HepG2 (cell line): Measurements from ENCODE around the gene INAFM1. TPM values are rescaled to one million over a fixed set of nuclear protein-coding genes. Genes with fewer than 3 reads are reported as not detected.

Source experiments
- ARNTL ChIP-seq: sonication (generic); formaldehyde crosslinking; IDR thresholded peaks from 2 replicates; pipeline ENCODE4 v1.4.0; 2020; ENCODE audit warnings: mild to moderate bottlenecking, missing genetic modification reagents
- ASH2L ChIP-seq: fragments of 300-600, 200-600 bp; sonication (generic); IDR thresholded peaks from 2 replicates; pipeline ENCODE4 v1.7.0; 2017; ENCODE audit warnings: low read depth, mild to moderate bottlenecking, moderate library complexity, mixed read lengths, low read length; ENCODE audit not compliant: insufficient read length
- CHCHD3 ChIP-seq: sonication (generic); formaldehyde crosslinking; IDR thresholded peaks from 2 replicates; pipeline ENCODE4 v1.8.0; 2022; ENCODE audit warnings: mild to moderate bottlenecking, missing genetic modification reagents, moderate library complexity
- ETS1 ChIP-seq: sonication (generic); formaldehyde crosslinking; IDR thresholded peaks from 2 replicates; pipeline ENCODE4 v1.4.0; 2020; ENCODE audit warnings: missing genetic modification reagents
- ETV6 ChIP-seq: sonication (generic); formaldehyde crosslinking; conservative IDR thresholded peaks from 2 replicates; pipeline ENCODE4 v1.4.0; 2020; ENCODE audit warnings: missing genetic modification reagents
- HNRNPK ChIP-seq: fragments of 200-400 bp; formaldehyde crosslinking; IDR thresholded peaks from 2 replicates; pipeline ENCODE4 v1.6.1; 2018; ENCODE audit warnings: low read length, low read depth, moderate library complexity, mild to moderate bottlenecking; ENCODE audit not compliant: poor library complexity, severe bottlenecking
- KDM3A ChIP-seq: IDR thresholded peaks from 2 replicates; pipeline ENCODE4 v1.6.1; 2018; ENCODE audit warnings: low read depth, missing compliant biosample characterization
- KDM5A ChIP-seq: fragments of 200-600 bp; sonication (generic); IDR thresholded peaks from 2 replicates; pipeline ENCODE4 v1.7.0; 2018; ENCODE audit warnings: antibody characterized with exemption, mild to moderate bottlenecking, low read length, borderline replicate concordance
- PRMT3 ChIP-seq: sonication (generic); formaldehyde crosslinking; IDR thresholded peaks from 2 replicates; pipeline ENCODE4 v1.8.1; 2022; ENCODE audit warnings: low read depth, mild to moderate bottlenecking, moderate library complexity, missing genetic modification reagents, borderline replicate concordance
- RCOR2 ChIP-seq: IDR thresholded peaks from 2 replicates; pipeline ENCODE4 v1.6.1; 2016; ENCODE audit warnings: missing biosample characterization, missing genetic modification reagents
- SCMH1 ChIP-seq: sonication (generic); formaldehyde crosslinking; IDR thresholded peaks from 2 replicates; pipeline ENCODE4 v1.9.0; 2021; ENCODE audit warnings: missing genetic modification reagents, mild to moderate bottlenecking, borderline replicate concordance
- SMYD3 ChIP-seq: sonication (generic); formaldehyde crosslinking; IDR thresholded peaks from 2 replicates; pipeline ENCODE4 v1.8.1; 2023; ENCODE audit warnings: mild to moderate bottlenecking, missing genetic modification reagents
- SNAI1 ChIP-seq: sonication (generic); formaldehyde crosslinking; IDR thresholded peaks from 2 replicates; pipeline ENCODE4 v1.5.0; 2020; ENCODE audit warnings: mild to moderate bottlenecking, missing genetic modification reagents, borderline replicate concordance
- ZNF326 ChIP-seq: sonication (generic); formaldehyde crosslinking; IDR thresholded peaks from 2 replicates; pipeline ENCODE4 v1.4.0; 2020; ENCODE audit warnings: missing genetic modification reagents, borderline replicate concordance
- ZNF550 ChIP-seq: sonication (generic); formaldehyde crosslinking; IDR thresholded peaks from 2 replicates; pipeline ENCODE4 v1.4.0; 2020; ENCODE audit warnings: mild to moderate bottlenecking, missing genetic modification reagents, borderline replicate concordance
- ZNF703 ChIP-seq: sonication (generic); formaldehyde crosslinking; IDR thresholded peaks from 2 replicates; pipeline ENCODE4 v1.5.1; 2020; ENCODE audit warnings: missing genetic modification reagents, mild to moderate bottlenecking, moderate library complexity, borderline replicate concordance
- polyA plus RNA-seq, 8 experiments: library from polyadenylated mRNA; depleted of rRNA in 3 of 8; stranded (reverse) in 7 of 8; unstranded in 1 of 8; fragments of >200 nt; fragmentation: Illumina TruSeq in 4 of 8; extraction: Trizol in 4 of 8; gene quantifications; 2 replicates each; pipeline versions ENCODE4 v1.2.1 to v1.2.3, GENCODE V29; 2011 to 2016; ENCODE audit warnings: low read depth in 4 of 8, missing spikeins in 1 of 8, mixed read lengths in 1 of 8; ENCODE audit not compliant: insufficient read depth in 1 of 8
- total RNA-seq, 5 experiments: library from RNA; depleted of rRNA; stranded (reverse); fragments of >200 nt; fragmentation: Illumina TruSeq; extraction: Trizol; gene quantifications; 2 replicates each; pipeline ENCODE4 v1.2.3, GENCODE V29; 2016; ENCODE audit warnings: low read depth in 1 of 5
- TF ChIP-seq, protein P1 (sequence below): sonication (generic); formaldehyde crosslinking; conservative IDR thresholded peaks from 2 replicates; pipeline ENCODE4 v1.8.0; 2022; ENCODE audit warnings: low read depth, missing genetic modification reagents
- TF ChIP-seq, protein P2 (sequence below): sonication (generic); formaldehyde crosslinking; IDR thresholded peaks from 2 replicates; pipeline ENCODE4; 2020; ENCODE audit warnings: missing genetic modification reagents, mild to moderate bottlenecking, borderline replicate concordance
- TF ChIP-seq, protein P3 (sequence below): sonication (generic); formaldehyde crosslinking; conservative IDR thresholded peaks from 2 replicates; pipeline ENCODE4 v1.4.0; 2020; ENCODE audit warnings: missing genetic modification reagents
- TF ChIP-seq, protein P4 (sequence below): sonication (generic); formaldehyde crosslinking; IDR thresholded peaks from 2 replicates; pipeline ENCODE4 v1.5.0; 2020; ENCODE audit warnings: missing genetic modification reagents

INAFM1 gene
- total and polyA plus RNA-seq, 2 of the 13 experiments (the other 11 are each of a cell fraction or from before 2014, with no cell fraction given), result 0.88 to 1.9 TPM

- TF ChIP-seq ZNF326 (no peak), ARNTL (CRISPR knock-in tag) (no peak), SMYD3 (peak; percentile 47; the same call in 1 of the 2 replicates), KDM3A (CRISPR knock-in tag) (no peak), SNAI1 (CRISPR knock-in tag) (no peak), RCOR2 (CRISPR knock-in tag) (no peak), ZNF550 (CRISPR knock-in tag) (no peak), ZNF703 (no peak), CHCHD3 (CRISPR knock-in tag) (no peak), SCMH1 (CRISPR knock-in tag) (no peak), ASH2L (no peak), PRMT3 (CRISPR knock-in tag) (no peak), ETV6 (CRISPR knock-in tag) (no peak), HNRNPK (peak; percentile 94), KDM5A (no peak), ETS1 (CRISPR knock-in tag) (no peak)
- TF ChIP-seq, protein P1, sequence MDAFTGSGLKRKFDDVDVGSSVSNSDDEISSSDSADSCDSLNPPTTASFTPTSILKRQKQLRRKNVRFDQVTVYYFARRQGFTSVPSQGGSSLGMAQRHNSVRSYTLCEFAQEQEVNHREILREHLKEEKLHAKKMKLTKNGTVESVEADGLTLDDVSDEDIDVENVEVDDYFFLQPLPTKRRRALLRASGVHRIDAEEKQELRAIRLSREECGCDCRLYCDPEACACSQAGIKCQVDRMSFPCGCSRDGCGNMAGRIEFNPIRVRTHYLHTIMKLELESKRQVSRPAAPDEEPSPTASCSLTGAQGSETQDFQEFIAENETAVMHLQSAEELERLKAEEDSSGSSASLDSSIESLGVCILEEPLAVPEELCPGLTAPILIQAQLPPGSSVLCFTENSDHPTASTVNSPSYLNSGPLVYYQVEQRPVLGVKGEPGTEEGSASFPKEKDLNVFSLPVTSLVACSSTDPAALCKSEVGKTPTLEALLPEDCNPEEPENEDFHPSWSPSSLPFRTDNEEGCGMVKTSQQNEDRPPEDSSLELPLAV (CRISPR knock-in tag), result no peak
- TF ChIP-seq, protein P2, sequence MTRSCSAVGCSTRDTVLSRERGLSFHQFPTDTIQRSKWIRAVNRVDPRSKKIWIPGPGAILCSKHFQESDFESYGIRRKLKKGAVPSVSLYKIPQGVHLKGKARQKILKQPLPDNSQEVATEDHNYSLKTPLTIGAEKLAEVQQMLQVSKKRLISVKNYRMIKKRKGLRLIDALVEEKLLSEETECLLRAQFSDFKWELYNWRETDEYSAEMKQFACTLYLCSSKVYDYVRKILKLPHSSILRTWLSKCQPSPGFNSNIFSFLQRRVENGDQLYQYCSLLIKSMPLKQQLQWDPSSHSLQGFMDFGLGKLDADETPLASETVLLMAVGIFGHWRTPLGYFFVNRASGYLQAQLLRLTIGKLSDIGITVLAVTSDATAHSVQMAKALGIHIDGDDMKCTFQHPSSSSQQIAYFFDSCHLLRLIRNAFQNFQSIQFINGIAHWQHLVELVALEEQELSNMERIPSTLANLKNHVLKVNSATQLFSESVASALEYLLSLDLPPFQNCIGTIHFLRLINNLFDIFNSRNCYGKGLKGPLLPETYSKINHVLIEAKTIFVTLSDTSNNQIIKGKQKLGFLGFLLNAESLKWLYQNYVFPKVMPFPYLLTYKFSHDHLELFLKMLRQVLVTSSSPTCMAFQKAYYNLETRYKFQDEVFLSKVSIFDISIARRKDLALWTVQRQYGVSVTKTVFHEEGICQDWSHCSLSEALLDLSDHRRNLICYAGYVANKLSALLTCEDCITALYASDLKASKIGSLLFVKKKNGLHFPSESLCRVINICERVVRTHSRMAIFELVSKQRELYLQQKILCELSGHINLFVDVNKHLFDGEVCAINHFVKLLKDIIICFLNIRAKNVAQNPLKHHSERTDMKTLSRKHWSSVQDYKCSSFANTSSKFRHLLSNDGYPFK, result peak; percentile 44; the same call in 1 of the 2 replicates
- TF ChIP-seq, protein P3, sequence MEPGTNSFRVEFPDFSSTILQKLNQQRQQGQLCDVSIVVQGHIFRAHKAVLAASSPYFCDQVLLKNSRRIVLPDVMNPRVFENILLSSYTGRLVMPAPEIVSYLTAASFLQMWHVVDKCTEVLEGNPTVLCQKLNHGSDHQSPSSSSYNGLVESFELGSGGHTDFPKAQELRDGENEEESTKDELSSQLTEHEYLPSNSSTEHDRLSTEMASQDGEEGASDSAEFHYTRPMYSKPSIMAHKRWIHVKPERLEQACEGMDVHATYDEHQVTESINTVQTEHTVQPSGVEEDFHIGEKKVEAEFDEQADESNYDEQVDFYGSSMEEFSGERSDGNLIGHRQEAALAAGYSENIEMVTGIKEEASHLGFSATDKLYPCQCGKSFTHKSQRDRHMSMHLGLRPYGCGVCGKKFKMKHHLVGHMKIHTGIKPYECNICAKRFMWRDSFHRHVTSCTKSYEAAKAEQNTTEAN, result no peak
- TF ChIP-seq, protein P4, sequence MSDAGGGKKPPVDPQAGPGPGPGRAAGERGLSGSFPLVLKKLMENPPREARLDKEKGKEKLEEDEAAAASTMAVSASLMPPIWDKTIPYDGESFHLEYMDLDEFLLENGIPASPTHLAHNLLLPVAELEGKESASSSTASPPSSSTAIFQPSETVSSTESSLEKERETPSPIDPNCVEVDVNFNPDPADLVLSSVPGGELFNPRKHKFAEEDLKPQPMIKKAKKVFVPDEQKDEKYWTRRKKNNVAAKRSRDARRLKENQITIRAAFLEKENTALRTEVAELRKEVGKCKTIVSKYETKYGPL (CRISPR knock-in tag), result 0 out of 2 replicates have a peak, but pooled peaks have one; percentile 38
These were observed 48.0 kb upstream of the INAFM1 start (continued) for GRCh38 chr19:47226426-47227351.
